Measurements from ENCODE around the gene EXOC4.

- TF ChIP-seq CTCF (IDR thresholded peaks at IDR 0.05) (no peak), POLR2A (IDR thresholded peaks at IDR 0.05) (no peak)
These were observed 500.6 kb downstream of the EXOC4 start for GRCh38 chr7:133753513-133753912.

All from transverse colon (tissue), 3 donors.